Cortex of kidney (tissue), 1 donor: ENCODE data around the gene PTPN18.
"Not testable (repeated sequence)": the region's sequence is repeated elsewhere in the genome, so short reads cannot be mapped to it uniquely, and the experiment has no call there.

Source experiments
- DNase-seq: peaks from one replicate; lab custom pipeline; 2025; lab: John Stamatoyannopoulos, UW

Gene PTPN18

GRCh38 chr2:130382313-130382917 is 26.6 kb downstream of the PTPN18 start:
- no peak for DNase-seq

- no peak for DNase-seq
These were observed 29.9 kb downstream of the PTPN18 start for GRCh38 chr2:130385709-130386108.

GRCh38 chr2:130387071-130387400 is 31.2 kb downstream of the PTPN18 start:
- no peak for DNase-seq

DNA sequence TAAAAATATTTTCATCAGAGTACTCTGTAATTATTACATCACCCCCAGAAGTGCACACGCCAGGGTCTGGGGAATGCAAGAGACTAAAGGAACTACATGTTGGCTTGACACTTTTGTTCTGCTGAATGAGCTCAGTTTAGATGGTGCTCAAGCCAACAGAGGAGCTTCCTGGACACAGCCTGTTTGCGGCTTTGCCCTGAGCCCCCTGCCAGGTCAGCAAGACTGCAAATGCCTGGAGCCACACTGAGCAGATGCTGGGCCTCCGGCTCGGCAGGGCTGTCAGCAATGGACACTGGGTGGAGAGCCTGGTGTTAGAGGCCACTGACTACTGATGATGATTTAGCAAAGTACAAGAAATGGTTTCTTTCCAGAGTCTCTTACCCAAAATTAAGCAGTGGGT is 31.9 kb downstream of the PTPN18 start:
- DNase-seq: no peak

DNA sequence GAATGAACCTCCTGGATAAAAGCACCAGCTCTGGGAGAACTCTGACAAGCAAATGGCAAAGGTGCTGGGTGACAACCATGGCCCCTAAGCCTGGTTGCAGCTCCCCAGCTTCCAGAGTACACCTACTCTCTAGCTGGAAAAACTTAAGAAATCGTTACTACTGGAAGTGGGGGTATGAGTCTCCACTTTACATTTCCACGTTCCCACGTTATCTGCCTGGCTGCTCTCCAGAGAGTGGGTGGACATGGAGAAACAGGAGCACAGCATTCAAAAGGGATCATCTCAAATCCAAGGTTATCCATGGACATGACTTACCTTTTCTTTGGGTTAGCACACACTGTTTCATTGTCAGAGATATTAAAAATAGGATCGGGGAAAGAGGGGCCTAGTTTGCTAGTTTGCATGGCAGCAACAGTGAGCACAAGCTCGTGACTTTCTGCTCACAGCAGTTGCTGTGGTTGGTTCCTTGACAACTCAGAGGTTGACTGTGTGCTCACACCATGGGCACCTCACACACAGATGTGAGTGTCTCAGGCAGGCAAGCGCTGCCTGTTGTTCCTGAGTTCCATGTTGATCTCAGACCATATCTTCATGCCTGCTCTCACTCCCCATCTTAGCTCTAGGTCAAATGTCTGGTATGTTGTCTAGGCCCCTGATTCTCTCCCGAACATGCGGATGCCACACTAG is 32.5 kb downstream of the PTPN18 start:
- no peak for DNase-seq

GRCh38 chr2:130389358-130389757 is 33.5 kb downstream of the PTPN18 start:
- no peak for DNase-seq

- DNase-seq: no peak
These were observed 33.9 kb downstream of the PTPN18 start for GRCh38 chr2:130389783-130390182.

DNA sequence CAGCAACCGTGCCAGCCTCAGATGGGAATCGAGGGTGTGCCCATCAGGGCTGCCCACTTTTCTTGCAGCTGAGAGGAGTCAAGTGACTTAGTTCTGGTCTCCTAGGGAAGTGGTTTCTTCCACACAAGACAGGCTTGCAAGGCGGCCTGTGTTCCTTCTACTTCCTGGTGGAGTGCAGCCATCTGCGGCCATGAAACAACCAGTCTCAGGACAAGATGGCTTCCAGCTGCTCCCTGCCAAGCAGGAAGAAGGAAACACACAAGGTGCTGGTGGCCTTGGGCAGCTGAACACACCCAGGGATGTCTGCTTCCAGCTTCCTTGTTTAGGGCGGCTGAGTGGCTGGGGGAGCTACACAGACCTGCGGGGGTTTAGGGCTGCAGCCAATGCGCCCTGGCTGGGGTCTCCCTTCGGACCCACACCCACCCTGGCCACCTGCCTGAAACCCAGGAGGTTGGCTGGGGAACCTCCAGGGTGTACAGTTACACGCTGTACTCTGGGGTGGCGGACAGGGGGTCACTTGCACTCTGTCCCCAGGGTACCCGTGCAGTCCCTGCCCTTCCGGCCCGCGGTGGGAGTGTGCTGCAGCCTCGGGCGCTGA is 34.7 kb downstream of the PTPN18 start:
- no peak for DNase-seq

- DNase-seq: no peak
These were observed 35.4 kb downstream of the PTPN18 start for GRCh38 chr2:130391058-130391871.

DNA sequence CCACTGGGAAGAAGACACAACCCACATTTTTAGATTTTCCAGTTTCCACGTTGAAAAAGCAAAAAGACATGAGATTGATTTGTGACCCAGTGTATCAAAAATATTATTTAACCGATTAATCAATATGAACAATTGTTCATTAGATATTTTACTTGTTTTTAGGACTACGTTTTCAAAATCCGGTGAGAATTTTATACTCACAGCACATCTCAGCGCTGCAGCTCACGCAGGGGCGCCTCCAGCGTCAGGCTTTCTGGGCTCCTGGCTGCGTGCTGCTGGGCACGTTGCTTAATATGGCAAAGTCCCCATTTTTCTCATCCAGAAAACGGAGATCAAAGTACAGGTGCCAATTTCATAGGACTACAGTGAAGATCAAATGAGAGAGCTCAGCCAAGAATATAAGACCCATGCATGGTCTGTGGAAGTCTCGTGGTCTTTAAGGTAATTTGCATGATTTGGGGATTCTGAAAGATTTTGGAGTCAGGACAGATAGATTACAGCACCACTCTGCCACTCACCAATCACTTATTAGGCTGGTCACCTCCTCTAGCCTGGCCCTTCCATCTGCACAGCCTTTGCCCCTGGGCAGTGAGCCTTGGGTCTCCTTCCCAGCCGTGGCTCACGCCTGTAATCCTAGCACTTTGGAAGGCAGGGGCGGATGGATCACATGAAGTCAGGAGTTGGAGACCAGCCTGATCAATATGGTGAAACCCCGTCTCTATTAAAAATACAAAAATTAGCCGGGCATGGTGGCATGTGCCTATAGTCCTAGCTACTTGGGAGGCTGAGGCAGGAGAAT is 36.2 kb downstream of the PTPN18 start:
- DNase-seq: no peak

DNA sequence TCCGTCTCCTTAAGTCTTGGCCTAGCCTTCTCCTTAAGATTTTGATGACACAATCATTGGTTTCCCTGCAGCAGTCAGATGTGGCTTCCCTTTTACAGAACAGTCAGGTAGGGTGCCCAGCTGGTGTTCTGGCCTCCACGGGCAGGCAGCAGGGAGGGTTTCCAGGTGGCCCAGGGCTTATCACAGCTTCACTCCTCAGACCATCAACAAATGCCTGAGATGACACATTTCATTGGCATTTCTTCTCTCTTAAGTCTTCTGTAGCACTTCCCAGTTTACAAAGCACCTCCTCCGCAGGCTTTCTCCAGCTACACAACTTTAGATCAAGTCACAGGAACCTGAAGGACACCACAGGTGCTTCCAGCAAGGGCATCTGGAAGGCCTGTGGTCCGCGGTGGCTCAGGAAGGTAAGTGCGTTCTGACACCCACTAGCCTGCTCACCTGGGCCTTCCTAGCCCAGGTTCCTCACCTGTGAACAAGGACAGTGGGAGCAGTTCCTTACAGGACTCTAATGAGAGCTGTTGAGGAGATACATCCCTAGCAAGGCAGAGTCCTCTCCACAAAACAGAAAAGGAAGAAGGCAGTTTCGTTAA is 37.6 kb downstream of the PTPN18 start:
- DNase-seq: no peak

DNA sequence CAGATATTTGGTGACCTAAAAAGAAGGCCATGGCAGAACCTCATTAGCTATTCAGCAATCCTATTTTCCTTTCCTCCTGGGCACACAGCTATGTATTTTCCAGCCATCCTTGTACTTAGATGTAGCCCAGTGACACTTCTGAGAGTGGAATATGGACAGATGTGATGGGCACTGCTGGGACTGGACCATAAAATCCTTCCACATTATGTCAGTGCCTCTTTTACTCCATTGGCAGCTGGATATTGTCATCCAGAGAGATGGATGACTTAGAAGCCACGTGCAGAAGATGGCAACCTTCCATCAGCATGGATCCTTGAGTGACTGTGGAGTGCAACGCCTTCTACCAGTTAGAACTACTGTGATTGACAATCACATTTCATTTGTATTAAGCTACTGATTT is 50.4 kb downstream of the PTPN18 start:
- DNase-seq: not testable (repeated sequence)

DNA sequence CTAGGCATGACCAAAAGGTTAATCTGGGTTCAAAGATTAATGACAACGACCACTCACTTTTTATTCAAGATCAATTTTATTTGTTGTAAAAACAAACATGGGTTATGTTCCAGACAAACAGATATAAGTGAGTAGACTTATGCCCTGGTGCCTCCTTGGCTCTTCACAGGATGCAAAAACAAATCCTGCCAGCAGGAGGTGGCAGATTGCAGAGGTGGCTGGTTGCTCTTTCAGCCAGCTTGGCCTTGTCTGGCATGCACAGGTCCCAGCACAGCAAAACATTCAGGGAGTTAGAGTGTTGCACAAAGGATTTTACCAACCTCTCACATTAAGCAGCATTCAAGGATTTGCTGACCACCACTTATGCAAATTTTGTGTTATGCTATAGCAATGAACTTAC is 60.8 kb downstream of the PTPN18 start:
- not testable (repeated sequence) for DNase-seq

GRCh38 chr2:130418845-130419244 is 63.0 kb downstream of the PTPN18 start:
- DNase-seq: not testable (repeated sequence)
